ENCODE data around the gene LACRT.

LACRT gene

GRCh38 chr12:54598970-54599369 is 35.7 kb downstream of the LACRT start:
- no peak for DNase-seq

DNA sequence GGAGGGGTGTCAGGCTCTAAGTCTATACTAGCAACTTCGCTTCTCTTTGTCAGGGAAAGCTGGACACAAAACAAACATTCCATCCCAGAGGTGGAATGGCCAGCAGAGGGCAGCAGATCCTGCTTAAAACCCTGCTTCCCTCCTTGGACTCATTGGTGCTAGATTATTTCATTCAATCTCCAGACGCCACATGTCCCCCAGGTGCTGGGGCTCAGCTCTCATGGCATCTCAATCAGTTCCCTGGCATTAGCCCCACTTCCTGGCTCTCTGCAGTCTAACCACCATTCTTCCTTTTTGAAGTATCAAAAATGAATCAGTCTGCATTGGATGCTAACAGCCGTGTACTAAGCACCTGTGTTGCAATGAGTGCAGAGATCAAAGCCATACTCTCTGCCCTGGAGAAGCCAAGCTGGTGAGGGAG is 38.2 kb downstream of the LACRT start:
- peak; percentile 39 for DNase-seq

GRCh38 chr12:54595471-54595870 is 39.2 kb downstream of the LACRT start:
- no peak for DNase-seq

DNA sequence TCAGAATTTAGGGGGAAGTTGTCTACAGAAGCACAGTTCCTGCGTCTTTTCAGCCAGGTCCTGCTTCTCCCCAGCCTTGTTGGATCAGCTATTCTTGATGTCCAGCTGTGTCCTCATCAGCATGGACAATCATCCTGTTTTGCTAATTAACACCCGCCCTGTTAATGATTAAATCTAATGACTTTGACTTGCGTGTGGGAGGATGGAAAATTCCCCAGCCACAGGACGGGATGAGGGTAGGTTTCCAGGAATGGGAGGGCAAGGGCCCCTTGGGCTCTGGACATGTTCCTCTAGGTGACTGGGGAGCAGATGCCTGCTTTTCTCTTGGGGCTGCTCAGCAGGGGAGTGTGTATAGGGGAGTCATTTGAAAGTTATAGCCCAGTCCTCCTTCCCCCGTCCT is 41.0 kb downstream of the LACRT start:
- no peak for DNase-seq

DNA sequence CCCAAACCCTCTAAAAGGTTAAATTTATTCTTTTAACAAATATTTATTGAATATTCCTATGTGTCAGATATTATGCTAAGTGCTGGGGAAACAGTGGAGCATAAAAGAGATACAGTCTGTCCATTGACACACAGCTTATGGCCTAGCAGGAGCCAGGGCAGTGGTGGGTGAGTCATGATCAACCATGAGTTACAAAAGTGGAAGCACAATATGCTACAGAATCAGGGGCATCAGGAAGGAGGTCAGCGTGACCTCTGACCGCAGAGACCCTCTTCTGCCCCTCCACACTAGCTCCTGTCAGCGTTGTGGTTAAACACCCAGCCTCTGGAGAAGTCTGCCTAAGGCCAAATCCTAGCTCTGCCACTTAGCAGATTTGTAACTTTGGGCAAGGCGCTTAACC is 41.6 kb downstream of the LACRT start:
- no peak for DNase-seq

- no peak for DNase-seq
These were observed 42.4 kb downstream of the LACRT start for GRCh38 chr12:54592316-54592715.

DNA sequence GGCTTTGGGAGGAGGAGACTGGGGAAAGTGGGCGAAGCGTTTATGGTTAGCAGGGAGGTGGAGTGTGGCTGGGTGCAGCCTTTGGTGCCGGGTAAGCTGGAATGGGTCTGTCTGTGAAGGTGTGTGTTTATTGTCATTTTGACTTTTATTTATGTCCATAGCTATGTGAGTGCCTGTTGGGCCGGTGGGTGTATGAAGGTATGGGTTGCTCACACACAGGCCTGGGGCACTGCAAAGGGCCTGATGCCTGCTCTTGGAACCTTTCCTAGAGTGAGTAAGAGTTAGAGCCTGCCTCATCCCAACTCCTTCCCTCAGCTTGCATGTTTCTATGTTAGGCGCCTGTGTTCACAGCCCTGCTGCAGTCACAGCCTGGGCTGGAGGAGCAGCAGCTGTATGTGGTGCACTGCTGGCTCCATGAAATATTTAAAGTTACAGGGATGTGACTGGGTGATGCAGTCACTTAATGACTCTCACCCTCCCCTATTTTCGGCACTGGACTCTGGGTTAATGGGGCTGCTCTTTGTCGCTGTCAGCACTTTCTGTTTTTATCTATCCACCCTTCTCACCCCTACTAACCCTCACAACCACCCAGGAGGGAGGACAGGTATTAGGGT is 43.6 kb downstream of the LACRT start:
- no peak for DNase-seq

DNA sequence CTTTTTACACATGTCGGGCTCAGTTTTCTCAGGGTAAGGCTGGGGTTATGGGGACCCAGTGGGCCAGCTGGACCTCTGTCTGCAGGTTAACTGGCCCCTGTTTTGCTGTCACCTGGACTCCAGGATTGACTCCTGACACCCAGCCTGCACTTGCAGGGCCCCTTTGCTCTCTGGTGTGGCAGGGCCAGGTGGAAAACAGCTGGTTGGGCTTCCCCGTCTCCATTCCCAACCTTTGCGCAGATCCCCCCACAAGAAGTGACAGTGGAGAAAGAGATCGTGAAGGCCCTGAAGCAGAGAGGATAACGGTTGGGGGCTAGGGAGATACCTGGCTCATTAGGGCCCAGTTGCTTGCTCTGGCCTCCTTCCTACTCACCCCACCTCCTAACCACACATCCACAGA is 44.7 kb downstream of the LACRT start:
- DNase-seq: no peak

GRCh38 chr12:54588890-54589267 is 45.8 kb downstream of the LACRT start:
- DNase-seq: no peak

GRCh38 chr12:54588110-54588889 is 46.4 kb downstream of the LACRT start, which contains the start of gene PPP1R1A:
PPP1R1A (minus strand) TSS chr12:54588659; CDS start chr12:54588488, 171 bp downstream.
- no peak for DNase-seq

- DNase-seq: no peak
These were observed 47.3 kb downstream of the LACRT start for GRCh38 chr12:54587315-54587873.

GRCh38 chr12:54586620-54587019 is 48.1 kb downstream of the LACRT start:
- no peak for DNase-seq

- DNase-seq: no peak
These were observed 49.5 kb downstream of the LACRT start for GRCh38 chr12:54585243-54585642.

DNA sequence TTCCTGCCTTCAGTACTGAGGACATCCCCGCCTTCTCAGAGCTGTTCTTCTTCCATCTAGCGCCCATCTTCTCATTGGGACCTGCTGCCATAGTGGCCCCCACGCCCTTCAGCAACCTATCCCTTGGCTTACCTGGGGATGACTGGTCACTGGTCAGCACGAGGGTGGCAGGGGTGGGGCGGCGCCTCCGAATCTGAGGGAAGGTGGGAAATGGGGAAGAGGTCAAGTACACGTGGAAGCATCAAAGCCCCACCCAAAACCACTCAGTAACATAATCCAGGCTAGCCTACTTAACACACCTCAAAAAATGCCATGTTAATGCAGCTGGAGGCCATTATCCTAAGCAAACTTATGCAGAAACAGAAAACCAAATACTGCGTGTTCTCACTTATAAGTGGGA is 50.6 kb downstream of the LACRT start:
- DNase-seq: no peak

DNA sequence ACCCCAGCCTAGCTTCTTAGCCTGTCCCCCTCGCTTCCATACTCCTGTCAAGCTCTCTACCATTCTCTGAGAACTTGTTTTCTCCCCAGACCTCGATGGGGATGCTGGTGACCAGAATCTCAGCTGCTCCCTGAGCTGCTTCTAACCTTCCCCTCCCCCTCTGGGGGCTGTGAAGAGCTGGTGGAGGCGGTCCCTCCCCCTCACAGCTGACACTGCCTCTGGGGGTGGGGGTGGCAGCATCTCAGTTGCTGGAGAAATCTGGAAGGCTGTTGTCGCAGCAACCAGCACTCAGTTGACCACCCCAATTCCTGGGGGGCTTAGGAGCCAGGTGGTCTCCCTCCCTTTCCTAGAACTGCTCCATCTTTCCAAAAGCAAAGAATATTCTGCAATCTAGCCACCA is 51.0 kb downstream of the LACRT start:
- no peak for DNase-seq

DNA sequence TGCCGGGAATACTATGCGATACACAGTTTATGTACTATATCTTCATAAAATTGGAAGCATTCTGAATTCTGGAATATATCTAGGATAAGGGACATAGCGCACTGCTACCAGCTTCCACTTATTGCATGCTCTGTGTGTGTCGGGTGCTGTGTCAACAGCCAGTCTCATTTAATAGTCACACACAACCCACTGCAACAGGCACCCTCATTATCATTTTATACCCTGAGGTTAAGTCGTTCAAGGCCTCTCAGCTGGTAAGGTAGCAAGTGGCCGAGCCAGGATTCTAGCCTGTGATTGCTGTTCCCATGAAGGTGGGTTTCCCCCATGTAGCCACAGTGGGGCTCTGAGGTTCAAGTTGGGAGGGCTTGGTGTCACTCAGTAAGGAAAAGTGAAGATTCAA is 53.3 kb downstream of the LACRT start:
- DNase-seq: no peak

Measured in NCI-H226 (cell line).